OCI-LY7 (cell line): ENCODE measurements around the gene UQCRQ. TPM values are rescaled to one million over a fixed set of nuclear protein-coding genes. Genes with fewer than 3 reads are reported as not detected.

Source experiments
- BruUV-seq: library from RNA; stranded (reverse); fragments of 400-500 nt; replicated peaks from 2 replicates; lab custom pipeline; 2021; lab: Mats Ljungman, UMichigan
- CTCF ChIA-PET: fragments of 300-600 bp; sonication (Branson Sonifier 250); formaldehyde crosslinking; loops from one replicate; lab custom pipeline; 2022; ENCODE audit warnings: antibody characterized with exemption; ENCODE audit not compliant: unreplicated experiment; lab: Charles Lee
- POLR2A ChIA-PET: fragments of 300-600 bp; sonication (Branson Sonifier 250); formaldehyde crosslinking; loops from one replicate; lab custom pipeline; 2022; ENCODE audit warnings: antibody characterized with exemption; lab: Charles Lee
- DNase-seq: peaks from one replicate; pipeline ENCODE4 v3.0.0-alpha.2; 2015; ENCODE audit warnings: low spot score
- H2AFZ ChIP-seq: fragments of 200-600 bp; sonication (generic), shearing (Covaris generic); 2 replicates; pipeline ENCODE4 v1.6.1; 2014; ENCODE audit warnings: mild to moderate bottlenecking, antibody characterized with exemption, low read length, moderate library complexity
- H3K27ac ChIP-seq: fragments of 200-600 bp; sonication (generic); 2 replicates; pipeline ENCODE4 v1.5.1; 2014; ENCODE audit warnings: mixed run types, low read depth, mild to moderate bottlenecking, moderate library complexity, low read length, inconsistent platforms; ENCODE audit not compliant: poor library complexity, severe bottlenecking
- H3K36me3 ChIP-seq: fragments of 200-600 bp; sonication (generic); 2 replicates; pipeline ENCODE4 v1.6.1; 2014; ENCODE audit warnings: mild to moderate bottlenecking, antibody characterized with exemption, low read length, moderate library complexity, mixed read lengths; ENCODE audit not compliant: insufficient read depth
- H3K4me1 ChIP-seq: fragments of 200-600 bp; sonication (generic); 2 replicates; pipeline ENCODE4 v1.5.1; 2014; ENCODE audit warnings: mild to moderate bottlenecking, low read length; ENCODE audit not compliant: insufficient read depth, poor library complexity, severe bottlenecking
- H3K4me2 ChIP-seq: fragments of 200-600 bp; sonication (generic); 2 replicates; pipeline ENCODE4 v1.6.1; 2014; ENCODE audit warnings: mild to moderate bottlenecking, low read length
- H3K4me3 ChIP-seq: fragments of 200-600 bp; sonication (generic); 2 replicates; pipeline ENCODE4 v1.5.1; 2014; ENCODE audit warnings: mild to moderate bottlenecking, low read depth, low read length; ENCODE audit not compliant: poor library complexity, severe bottlenecking
- H3K79me2 ChIP-seq: fragments of 200-600 bp; sonication (generic); 2 replicates; pipeline ENCODE4 v1.6.1; 2016; ENCODE audit warnings: low read depth, mild to moderate bottlenecking, low read length, moderate library complexity, mixed read lengths; ENCODE audit not compliant: insufficient read depth
- H3K9me2 ChIP-seq: fragments of 200-600 bp; sonication (generic); 2 replicates; pipeline ENCODE4 v1.6.1; 2016; ENCODE audit warnings: mild to moderate bottlenecking, low read length, mixed read lengths; ENCODE audit not compliant: insufficient read depth
- H3K9me3 ChIP-seq: fragments of 200-600 bp; sonication (generic); 2 replicates; pipeline ENCODE4 v1.6.1; 2014; ENCODE audit warnings: mild to moderate bottlenecking, mixed run types, low read length, mixed read lengths
- H4K20me1 ChIP-seq: fragments of 200-600 bp; sonication (generic); 2 replicates; pipeline ENCODE4 v1.6.1; 2014; ENCODE audit warnings: mild to moderate bottlenecking, antibody characterized with exemption, low read length, moderate library complexity, mixed read lengths; ENCODE audit not compliant: insufficient read depth
- CTCF ChIP-seq: fragments of 200-600 bp; sonication (generic); conservative IDR thresholded peaks from 2 replicates; pipeline ENCODE4 v1.5.1; 2014; ENCODE audit warnings: mild to moderate bottlenecking, antibody characterized with exemption, low read length, moderate library complexity, mixed read lengths
- EZH2phosphoT487 ChIP-seq: fragments of 200-600 bp; sonication (generic); IDR thresholded peaks from 2 replicates; pipeline ENCODE4 v1.6.1; 2018; ENCODE audit warnings: low read depth, borderline replicate concordance, mild to moderate bottlenecking, mixed run types, antibody characterized with exemption, low read length, moderate library complexity, mixed read lengths
- intact Hi-C: fragments of 100-400 bp; cut with micrococcal nuclease; formaldehyde crosslinking; loops from one replicate; pipeline ENCODE4 v1.10.0; 2022; ENCODE audit not compliant: unreplicated experiment
- total RNA-seq, 2 experiments: library from RNA; depleted of rRNA in 1 of 2; stranded (reverse); fragments of >200 nt in 1 of 2; shearing (Covaris generic) in 1 of 2; gene quantifications; 2 replicates each; pipeline ENCODE4 v1.2.3, GENCODE V29; 2014 to 2022

UQCRQ gene
- total RNA-seq, 2 experiments from 2014 or later = 140 to 310 TPM

- Histone ChIP-seq H4K20me1 (no peaks in the 10 kb centered on the region), H3K79me2 (no peaks in the 10 kb centered on the region), H2AFZ (no peak overlapping the region), H3K27ac (no peak overlapping the region), H3K4me2 (no peak overlapping the region), H3K9me3 (no peaks in the 10 kb centered on the region), H3K36me3 (peaks cover 84% of the 10 kb centered on the region), H3K4me3 (no peak overlapping the region), H3K4me1 (no peaks in the 10 kb centered on the region), H3K9me2 (no peaks in the 10 kb centered on the region)
- CTCF ChIA-PET = no interaction called here
- intact Hi-C loops = no loop called here
- no TSS peak for BruUV-seq
- DNase-seq = no peak
- TF ChIP-seq CTCF (no peak), EZH2phosphoT487 (no peak)
- POLR2A ChIA-PET = interaction anchor here (1.1 kb wide), 1 partner anchor 12 kb away, joined by 3 read pairs; no protein-coding TSS in a partner anchor
Observed at GRCh38 chr5:132876020-132876759, 9.7 kb downstream of the UQCRQ start.

- Histone ChIP-seq H3K4me1 (no peaks in the 10 kb centered on the region), H3K36me3 (peaks cover 84% of the 10 kb centered on the region), H3K9me2 (no peaks in the 10 kb centered on the region), H3K9me3 (no peaks in the 10 kb centered on the region), H4K20me1 (no peaks in the 10 kb centered on the region), H3K27ac (no peak overlapping the region), H3K79me2 (no peaks in the 10 kb centered on the region), H3K4me2 (no peak overlapping the region), H2AFZ (no peak overlapping the region), H3K4me3 (no peak overlapping the region)
- TF ChIP-seq EZH2phosphoT487 = no peak
- TF ChIP-seq CTCF = no peak
- ChIA-PET CTCF (no interaction called here), POLR2A (interaction anchor here (1.1 kb wide), 1 partner anchor 14 kb away, joined by 4 read pairs; no protein-coding TSS in a partner anchor)
- no TSS peak for BruUV-seq
- intact Hi-C loops = no loop called here
- DNase-seq = no peak
Observed at GRCh38 chr5:132877466-132877865, 11.0 kb downstream of the UQCRQ start.

- Histone ChIP-seq H3K27ac (no peak overlapping the region), H3K36me3 (peaks cover 84% of the 10 kb centered on the region), H3K79me2 (no peaks in the 10 kb centered on the region), H2AFZ (no peak overlapping the region), H3K9me2 (no peaks in the 10 kb centered on the region), H3K4me3 (no peak overlapping the region), H3K4me2 (no peak overlapping the region), H3K4me1 (no peaks in the 10 kb centered on the region), H4K20me1 (no peaks in the 10 kb centered on the region), H3K9me3 (no peaks in the 10 kb centered on the region)
- intact Hi-C loops = no loop called here
- POLR2A ChIA-PET = interaction anchor here (1.1 kb wide), 1 partner anchor 13 kb away, joined by 4 read pairs; no protein-coding TSS in a partner anchor
- BruUV-seq = no TSS peak
- no peak for TF ChIP-seq EZH2phosphoT487
- no peak for TF ChIP-seq CTCF
- DNase-seq = no peak
- CTCF ChIA-PET = no interaction called here
Observed at GRCh38 chr5:132877938-132878337, 11.5 kb downstream of the UQCRQ start.
